Activated CD8-positive, alpha-beta memory T cell treated with anti-CD3 and anti-CD28 coated beads, Interleukin-2, amount 10 ng/mL, durations not matched to agents 7 days and 5 days (primary cell): Measurements from ENCODE around the gene CDK11B. TPM values are rescaled to one million over a fixed set of nuclear protein-coding genes. Genes with fewer than 3 reads are reported as not detected.

ENCODE experiments used
- ATAC-seq: fragments of 150-1000 bp; cut with Tn5 transposase; one replicate; pipeline ENCODE4 v1.10.0; 2021; ENCODE audit warnings: moderate library complexity
- CTCF ChIA-PET: fragments of 350-600 bp; sonication (Branson Sonifier 250); formaldehyde crosslinking; loops from one replicate; lab custom pipeline; 2021; ENCODE audit warnings: antibody characterized with exemption; lab: Charles Lee
- DNase-seq: peaks from one replicate; pipeline ENCODE4 v3.0.0-alpha.2; 2020
- H3K27ac Mint-ChIP-seq: one replicate; pipeline ENCODE4 v1.8.0; 2021; ENCODE audit warnings: mild to moderate bottlenecking, mixed read lengths
- H3K27me3 Mint-ChIP-seq: one replicate; pipeline ENCODE4 v1.8.0; 2021; ENCODE audit warnings: mixed read lengths
- H3K36me3 Mint-ChIP-seq: one replicate; pipeline ENCODE4 v1.8.0; 2021; ENCODE audit warnings: mild to moderate bottlenecking, mixed read lengths
- H3K4me1 Mint-ChIP-seq: one replicate; pipeline ENCODE4 v1.8.0; 2021; ENCODE audit warnings: mixed read lengths
- H3K4me3 Mint-ChIP-seq: one replicate; pipeline ENCODE4 v1.8.0; 2021; ENCODE audit warnings: mild to moderate bottlenecking, moderate library complexity, mixed read lengths
- H3K9me3 Mint-ChIP-seq: one replicate; pipeline ENCODE4 v1.8.0; 2022; ENCODE audit warnings: low read depth, mixed read lengths
- total RNA-seq, 2 experiments: library from RNA; stranded (reverse); gene quantifications; one replicate each; pipeline ENCODE4 v1.2.3, GENCODE V29; 2021

Gene CDK11B
- total RNA-seq, 2 experiments from 2014 or later: 40.5 to 45.9 TPM

GRCh38 chr1:1624443-1625403 is 34.1 kb downstream of the CDK11B start:
- no peaks in the 10 kb centered on the region for H3K27me3 Mint-ChIP-seq
- H3K4me1 Mint-ChIP-seq: no peaks in the 10 kb centered on the region
- no peak overlapping the region for H3K27ac Mint-ChIP-seq
- CTCF ChIA-PET: no interaction called here
- H3K36me3 Mint-ChIP-seq: no peaks in the 10 kb centered on the region
- DNase-seq (peak; percentile 41), ATAC-seq (no peak)
- H3K4me3 Mint-ChIP-seq: no peak overlapping the region
- H3K9me3 Mint-ChIP-seq: no peaks in the 10 kb centered on the region

DNA sequence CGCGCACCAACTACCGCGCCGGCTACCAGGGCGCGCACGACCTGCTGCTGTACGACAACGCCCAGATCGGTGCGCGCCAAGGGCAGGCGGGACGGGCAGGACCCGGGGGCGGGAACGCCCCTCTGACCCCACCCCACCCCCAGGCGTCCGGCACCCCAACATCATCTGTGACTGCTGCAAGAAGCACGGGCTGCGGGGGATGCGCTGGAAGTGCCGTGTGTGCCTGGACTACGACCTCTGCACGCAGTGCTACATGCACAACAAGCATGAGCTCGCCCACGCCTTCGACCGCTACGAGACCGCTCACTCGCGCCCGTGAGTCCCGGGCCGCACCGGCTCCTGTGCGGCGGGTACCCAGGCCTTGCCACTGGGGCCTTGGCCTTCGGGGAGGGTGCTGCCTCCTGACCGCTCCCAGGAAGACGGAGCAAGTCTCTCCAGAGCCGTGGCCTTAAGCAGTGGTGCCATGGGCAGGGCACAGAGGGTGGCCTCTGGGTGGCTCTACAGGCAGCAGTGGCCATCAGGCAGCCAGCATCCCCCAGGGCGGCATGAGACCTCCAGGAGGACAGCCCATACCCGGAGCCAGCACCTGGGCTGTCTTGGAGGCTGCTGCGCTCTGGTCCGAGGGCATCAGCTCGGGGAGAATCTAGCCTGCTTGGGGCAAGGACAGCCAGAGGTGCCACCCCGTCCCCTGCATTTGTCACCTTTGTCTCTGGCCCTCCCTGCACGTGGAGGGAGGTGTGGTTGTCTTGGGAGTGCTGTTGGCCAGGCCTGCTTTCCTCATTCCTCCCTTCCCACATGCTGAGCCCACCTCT is 35.0 kb downstream of the CDK11B start:
- no peaks in the 10 kb centered on the region for H3K4me1 Mint-ChIP-seq
- CTCF ChIA-PET: no interaction called here
- no peaks in the 10 kb centered on the region for H3K36me3 Mint-ChIP-seq
- no peak for ATAC-seq
- H3K9me3 Mint-ChIP-seq: no peaks in the 10 kb centered on the region
- H3K27ac Mint-ChIP-seq: no peak overlapping the region
- DNase-seq: no peak
- H3K4me3 Mint-ChIP-seq: no peak overlapping the region
- H3K27me3 Mint-ChIP-seq: no peaks in the 10 kb centered on the region

DNA sequence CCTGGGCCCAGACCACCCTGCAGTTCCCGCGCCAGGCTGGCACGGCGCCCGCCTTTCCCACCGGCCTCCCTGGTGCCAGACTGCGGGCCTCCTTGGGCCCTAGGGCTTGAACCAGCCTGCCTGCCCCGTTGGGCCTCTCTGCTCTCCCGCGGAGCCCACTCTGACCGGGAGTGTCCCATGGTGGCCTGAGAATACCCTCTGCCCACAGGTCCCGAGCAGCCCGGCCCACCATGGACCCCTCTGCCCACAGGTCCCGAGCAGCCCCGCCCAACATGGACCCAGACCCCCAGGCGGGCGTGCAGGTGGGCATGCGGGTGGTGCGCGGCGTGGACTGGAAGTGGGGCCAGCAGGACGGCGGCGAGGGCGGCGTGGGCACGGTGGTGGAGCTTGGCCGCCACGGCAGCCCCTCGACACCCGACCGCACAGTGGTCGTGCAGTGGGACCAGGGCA is 35.6 kb downstream of the CDK11B start:
- ATAC-seq (no peak), DNase-seq (no peak)
- H3K27me3 Mint-ChIP-seq: no peaks in the 10 kb centered on the region

GRCh38 chr1:1622788-1623094 is 36.1 kb downstream of the CDK11B start:
- Mint-ChIP-seq H3K4me3 (no peak overlapping the region), H3K9me3 (no peaks in the 10 kb centered on the region), H3K4me1 (no peaks in the 10 kb centered on the region), H3K27me3 (no peaks in the 10 kb centered on the region), H3K27ac (no peak overlapping the region), H3K36me3 (no peaks in the 10 kb centered on the region)
- ATAC-seq (no peak), DNase-seq (no peak)
- CTCF ChIA-PET: no interaction called here

More for the DNA sequence above, 35.6 kb downstream of the CDK11B start:
- CTCF ChIA-PET: no interaction called here
- Mint-ChIP-seq H3K27ac (no peak overlapping the region), H3K4me3 (no peak overlapping the region), H3K36me3 (no peaks in the 10 kb centered on the region), H3K4me1 (no peaks in the 10 kb centered on the region), H3K9me3 (no peaks in the 10 kb centered on the region)

- no peak overlapping the region for H3K4me3 Mint-ChIP-seq
- no peak for ATAC-seq
- DNase-seq: no peak
- H3K36me3 Mint-ChIP-seq: no peaks in the 10 kb centered on the region
- no peaks in the 10 kb centered on the region for H3K27me3 Mint-ChIP-seq
- H3K27ac Mint-ChIP-seq: no peak overlapping the region
- CTCF ChIA-PET: no interaction called here
- H3K9me3 Mint-ChIP-seq: no peaks in the 10 kb centered on the region
- peaks cover 5% of the 10 kb centered on the region for H3K4me1 Mint-ChIP-seq
Observed at GRCh38 chr1:1622010-1622787, 36.6 kb downstream of the CDK11B start.

GRCh38 chr1:1621173-1622009 is 37.4 kb downstream of the CDK11B start:
- Mint-ChIP-seq H3K27ac (no peak overlapping the region), H3K36me3 (no peaks in the 10 kb centered on the region), H3K27me3 (no peaks in the 10 kb centered on the region), H3K4me3 (no peak overlapping the region), H3K9me3 (no peaks in the 10 kb centered on the region), H3K4me1 (peaks cover 12% of the 10 kb centered on the region)
- CTCF ChIA-PET: no interaction called here
- no peak for ATAC-seq
- no peak for DNase-seq

DNA sequence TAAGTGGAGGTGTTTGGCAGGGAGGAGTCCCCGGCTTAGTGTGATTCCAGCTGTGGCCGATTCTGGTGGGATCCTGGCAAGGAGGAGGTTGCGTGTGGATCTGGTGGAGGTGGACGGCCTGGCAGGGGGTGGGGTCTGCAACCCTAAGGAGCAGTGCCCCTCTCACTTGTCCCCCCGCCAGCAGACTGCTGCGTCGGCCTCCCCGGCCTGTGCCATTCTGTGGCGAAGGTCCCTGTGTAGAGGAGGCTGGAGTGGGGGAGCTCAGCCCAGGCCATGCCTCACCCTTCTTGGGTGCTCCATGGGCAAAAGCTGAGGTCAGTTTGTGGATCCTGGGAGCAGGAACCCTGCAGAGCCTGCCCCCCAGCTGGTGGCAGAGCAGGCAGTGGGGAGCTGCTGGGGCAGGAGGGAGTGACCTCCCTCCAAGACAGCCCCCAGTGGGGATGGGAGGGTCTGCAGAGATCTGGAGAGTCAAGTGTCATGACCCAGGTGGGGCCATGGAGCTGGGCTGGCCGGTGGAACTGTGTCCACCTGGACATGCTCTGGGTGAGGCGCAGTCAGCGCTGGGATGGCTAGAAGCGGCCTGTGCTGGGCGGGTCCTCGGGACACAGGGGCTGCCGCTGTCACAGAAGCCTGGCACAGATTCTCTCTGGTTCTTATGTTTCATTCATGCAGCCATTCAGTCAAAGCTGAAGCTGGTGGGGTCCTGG is 38.2 kb downstream of the CDK11B start:
- ATAC-seq (no peak), DNase-seq (no peak)
- peaks cover 13% of the 10 kb centered on the region for H3K4me1 Mint-ChIP-seq
- no peak overlapping the region for H3K27ac Mint-ChIP-seq
- no peaks in the 10 kb centered on the region for H3K9me3 Mint-ChIP-seq
- no peaks in the 10 kb centered on the region for H3K27me3 Mint-ChIP-seq
- CTCF ChIA-PET: interaction anchor here (1.1 kb wide), 1 partner anchor 8 kb away, joined by 3 read pairs; no protein-coding TSS in a partner anchor
- no peak overlapping the region for H3K4me3 Mint-ChIP-seq
- H3K36me3 Mint-ChIP-seq: no peaks in the 10 kb centered on the region

- no peak overlapping the region for H3K27ac Mint-ChIP-seq
- peaks cover 13% of the 10 kb centered on the region for H3K4me1 Mint-ChIP-seq
- H3K27me3 Mint-ChIP-seq: no peaks in the 10 kb centered on the region
- DNase-seq: no peak
- no peaks in the 10 kb centered on the region for H3K9me3 Mint-ChIP-seq
- H3K4me3 Mint-ChIP-seq: no peak overlapping the region
- no peaks in the 10 kb centered on the region for H3K36me3 Mint-ChIP-seq
- CTCF ChIA-PET: interaction anchor here (1.1 kb wide), 1 partner anchor 9 kb away, joined by 3 read pairs; no protein-coding TSS in a partner anchor
- no peak for ATAC-seq
Observed at GRCh38 chr1:1619917-1620361, 38.9 kb downstream of the CDK11B start.

DNA sequence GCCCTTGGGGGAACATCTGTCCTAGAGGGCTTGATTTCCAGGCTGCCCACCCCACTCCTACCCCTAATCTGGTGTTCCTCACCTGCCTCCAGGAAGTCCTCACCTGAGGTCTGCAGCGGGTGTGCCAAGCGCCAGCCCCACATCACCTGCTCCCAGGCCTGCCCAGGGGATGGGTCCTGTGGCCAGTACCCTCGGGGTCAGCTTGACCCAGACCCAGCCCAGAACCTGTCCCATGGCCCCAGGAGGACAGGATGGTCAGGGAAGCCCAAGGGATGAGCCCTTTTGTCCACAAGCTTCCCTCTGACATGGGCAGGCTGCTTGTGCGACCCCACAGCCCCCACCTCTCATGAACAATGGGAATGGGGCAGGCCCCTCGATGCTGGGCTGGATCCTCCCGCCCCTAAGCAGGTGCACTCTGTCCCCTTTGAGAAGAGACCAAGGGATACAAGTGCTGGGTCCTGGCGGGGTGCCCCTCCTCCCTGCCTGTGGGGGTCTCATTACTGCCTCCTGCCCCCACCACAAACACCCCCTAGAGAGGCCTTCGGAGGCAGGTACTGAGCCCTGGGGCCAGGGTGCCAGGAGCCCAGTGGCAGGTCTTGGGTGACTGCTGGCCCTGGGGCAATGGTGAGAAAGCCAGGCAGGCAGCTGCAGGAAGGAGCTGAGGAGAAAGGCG is 40.3 kb downstream of the CDK11B start:
- Mint-ChIP-seq H3K4me1 (peaks cover 25% of the 10 kb centered on the region), H3K36me3 (peaks cover 3% of the 10 kb centered on the region), H3K27ac (no peak overlapping the region), H3K4me3 (no peak overlapping the region), H3K27me3 (no peaks in the 10 kb centered on the region), H3K9me3 (no peaks in the 10 kb centered on the region)
- DNase-seq (no peak), ATAC-seq (no peak)
- CTCF ChIA-PET: no interaction called here

DNA sequence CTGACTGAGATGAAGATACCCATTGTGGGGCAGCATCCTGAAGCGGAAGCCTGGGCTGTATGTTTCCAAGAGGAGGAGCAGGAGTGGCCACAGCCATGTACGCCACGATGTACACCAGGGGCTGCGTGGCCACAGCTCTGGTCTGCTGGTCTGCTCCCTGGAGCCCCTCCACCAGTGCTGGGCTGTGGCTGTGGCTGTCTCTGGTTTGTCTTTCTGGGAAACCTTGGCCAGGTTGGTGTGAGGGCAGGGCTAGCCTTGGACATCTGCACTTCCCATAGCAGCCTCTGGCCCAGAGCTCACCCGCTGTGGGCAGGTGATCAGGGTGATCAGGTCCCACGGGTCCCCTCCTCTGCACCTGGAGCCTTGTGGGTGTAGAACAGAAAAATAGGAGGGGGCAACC is 40.9 kb downstream of the CDK11B start:
- ATAC-seq (no peak), DNase-seq (no peak)
- Mint-ChIP-seq H3K9me3 (no peaks in the 10 kb centered on the region), H3K4me3 (peak overlapping the region; percentile 75), H3K4me1 (peaks cover 26% of the 10 kb centered on the region), H3K27ac (no peak overlapping the region), H3K27me3 (no peaks in the 10 kb centered on the region), H3K36me3 (peaks cover 4% of the 10 kb centered on the region)
- CTCF ChIA-PET: no interaction called here

GRCh38 chr1:1617516-1617915 is 41.3 kb downstream of the CDK11B start:
- Mint-ChIP-seq H3K27ac (no peak overlapping the region), H3K4me1 (peaks cover 26% of the 10 kb centered on the region), H3K27me3 (no peaks in the 10 kb centered on the region), H3K9me3 (no peaks in the 10 kb centered on the region), H3K4me3 (peak overlapping the region; percentile 75), H3K36me3 (peaks cover 4% of the 10 kb centered on the region)
- ATAC-seq (no peak), DNase-seq (no peak)
- CTCF ChIA-PET: interaction anchor here (4.9 kb wide), 1 partner anchor 12 kb away, joined by 30 read pairs; no protein-coding TSS in a partner anchor
